Skeletal muscle satellite cell (primary cell): ENCODE results near the gene DMRTC2.
"Not testable (repeated sequence)": the region's sequence is repeated elsewhere in the genome, so short reads cannot be mapped to it uniquely, and the experiment has no call there.

ENCODE experiments used
- H3K27me3 ChIP-seq: 2 replicates; pipeline ENCODE4 v1.7.0; 2013; ENCODE audit warnings: low read length; ENCODE audit not compliant: control insufficient read depth, insufficient read depth
- H3K36me3 ChIP-seq: 2 replicates; pipeline ENCODE4 v1.7.0; 2013; ENCODE audit warnings: mild to moderate bottlenecking, control low read depth, low read length; ENCODE audit not compliant: insufficient read depth
- H3K4me1 ChIP-seq: 2 replicates; pipeline ENCODE4 v1.7.0; 2013; ENCODE audit warnings: low read length; ENCODE audit not compliant: control insufficient read depth, insufficient read depth
- H3K4me2 ChIP-seq: 2 replicates; pipeline ENCODE4 v1.7.0; 2013; ENCODE audit warnings: mild to moderate bottlenecking, low read length
- H3K4me3 ChIP-seq: 2 replicates; pipeline ENCODE4 v1.7.0; 2013; ENCODE audit warnings: low read length
- H3K9ac ChIP-seq: 2 replicates; pipeline ENCODE4 v1.7.0; 2013; ENCODE audit warnings: mild to moderate bottlenecking, low read depth, low read length, moderate library complexity
- H3K9me3 ChIP-seq: replicated peaks from 2 replicates; pipeline ENCODE4 v1.7.0; 2013; ENCODE audit warnings: mild to moderate bottlenecking, control low read depth, low read length

Gene DMRTC2

GRCh38 chr19:41872775-41873647, 28.2 kb downstream of the DMRTC2 start:
- peaks cover 8% of the 10 kb centered on the region for H3K27me3 ChIP-seq
- no peaks in the 10 kb centered on the region for H3K9me3 ChIP-seq
- H3K9ac ChIP-seq, result no peak overlapping the region
- no peak overlapping the region for H3K4me2 ChIP-seq
- H3K4me3 ChIP-seq, result no peak overlapping the region
- no peaks in the 10 kb centered on the region for H3K4me1 ChIP-seq
- peaks cover 45% of the 10 kb centered on the region for H3K36me3 ChIP-seq

GRCh38 chr19:41875973-41876372, 31.1 kb downstream of the DMRTC2 start:
- H3K4me1 ChIP-seq, H3K27me3 ChIP-seq, H3K4me2 ChIP-seq, H3K4me3 ChIP-seq, H3K9ac ChIP-seq, H3K9me3 ChIP-seq: not testable (repeated sequence)
- H3K36me3 ChIP-seq, result peaks cover 17% of the 10 kb centered on the region

- H3K4me2 ChIP-seq, result no peak within 1 kb of the TSS
- no peaks in the 10 kb centered on the region for H3K9me3 ChIP-seq
- no peak within 1 kb of the TSS for H3K9ac ChIP-seq
- H3K4me1 ChIP-seq, result peaks cover under 1% of the 10 kb centered on the region
- H3K36me3 ChIP-seq, result peaks cover 5% of the 10 kb centered on the region
- H3K27me3 ChIP-seq, result peaks cover 8% of the 10 kb centered on the region
- H3K4me3 ChIP-seq, result no peak within 1 kb of the TSS
These were observed 32.3 kb downstream of the DMRTC2 start, which contains the start of gene CD79A for GRCh38 chr19:41876847-41877832. Gene CD79A (plus strand): TSS chr19:41877279. CDS start chr19:41877305, 26 bp downstream.

- Histone ChIP-seq H3K9ac (no peak overlapping the region), H3K4me1 (peaks cover 7% of the 10 kb centered on the region), H3K9me3 (no peaks in the 10 kb centered on the region), H3K4me3 (no peak overlapping the region), H3K4me2 (no peak overlapping the region), H3K27me3 (peaks cover 8% of the 10 kb centered on the region), H3K36me3 (no peaks in the 10 kb centered on the region)
These were observed 33.4 kb downstream of the DMRTC2 start for GRCh38 chr19:41877916-41878905.

- H3K4me1 ChIP-seq, result peaks cover 7% of the 10 kb centered on the region
- no peaks in the 10 kb centered on the region for H3K36me3 ChIP-seq
- peaks cover 8% of the 10 kb centered on the region for H3K27me3 ChIP-seq
- no peak overlapping the region for H3K4me3 ChIP-seq
- H3K4me2 ChIP-seq, result no peak overlapping the region
- H3K9ac ChIP-seq, result no peak overlapping the region
- no peaks in the 10 kb centered on the region for H3K9me3 ChIP-seq
These were observed 34.2 kb downstream of the DMRTC2 start for GRCh38 chr19:41879080-41879479.

- Histone ChIP-seq H3K36me3 (no peaks in the 10 kb centered on the region), H3K4me2 (no peak overlapping the region), H3K4me3 (no peak overlapping the region), H3K9me3 (no peaks in the 10 kb centered on the region), H3K9ac (no peak overlapping the region), H3K27me3 (peaks cover 8% of the 10 kb centered on the region), H3K4me1 (peaks cover 9% of the 10 kb centered on the region)
These were observed 35.0 kb downstream of the DMRTC2 start for GRCh38 chr19:41879670-41880328.

- H3K9ac ChIP-seq, result no peak overlapping the region
- H3K27me3 ChIP-seq, result peaks cover 8% of the 10 kb centered on the region
- H3K4me3 ChIP-seq, result no peak overlapping the region
- peaks cover 13% of the 10 kb centered on the region for H3K4me1 ChIP-seq
- H3K4me2 ChIP-seq, result no peak overlapping the region
- no peaks in the 10 kb centered on the region for H3K36me3 ChIP-seq
- H3K9me3 ChIP-seq, result no peaks in the 10 kb centered on the region
These were observed 35.5 kb downstream of the DMRTC2 start for GRCh38 chr19:41880329-41880708.

GRCh38 chr19:41882568-41883462, 38.0 kb downstream of the DMRTC2 start, which contains the start of gene ARHGEF1:
Gene ARHGEF1 (plus strand): TSS chr19:41883184. CDS start chr19:41888083, 4,899 bp downstream.
- Histone ChIP-seq H3K4me3 (peak within 1 kb of the TSS; percentile 82), H3K9me3 (no peaks in the 10 kb centered on the region), H3K36me3 (peaks cover 6% of the 10 kb centered on the region), H3K4me1 (peaks cover 29% of the 10 kb centered on the region), H3K9ac (peak within 1 kb of the TSS; percentile 92), H3K27me3 (peaks cover under 1% of the 10 kb centered on the region), H3K4me2 (peak within 1 kb of the TSS; percentile 88)

- Histone ChIP-seq H3K27me3 (no peaks in the 10 kb centered on the region), H3K9ac (peak overlapping the region; percentile 92), H3K4me3 (peak overlapping the region; percentile 82), H3K36me3 (peaks cover 6% of the 10 kb centered on the region), H3K4me1 (peaks cover 31% of the 10 kb centered on the region), H3K9me3 (no peaks in the 10 kb centered on the region), H3K4me2 (peak overlapping the region; percentile 88)
These were observed 38.6 kb downstream of the DMRTC2 start for GRCh38 chr19:41883463-41883820.
